Ovary (tissue), 3 donors: ENCODE results near the gene JMJD7.

Experiments used
- EP300 ChIP-seq: sonication (generic); formaldehyde crosslinking; IDR thresholded peaks from one replicate; pipeline ENCODE4 v1.6.1; 2017; ENCODE audit warnings: antibody characterized with exemption
- TF ChIP-seq, protein P1 (sequence below), 3 donors: fragments of 450-650 bp in 2 of 3; fragments of 200-600 bp in 1 of 3; IDR thresholded peaks; one replicate each; pipeline versions ENCODE4 v1.5.1 to v1.8.0; 2016 to 2022; ENCODE audit warnings: antibody characterized with exemption in 3 of 3, mild to moderate bottlenecking in 1 of 3
- donor health status: DM: no; HTN: no; CAD: no.

DNA sequence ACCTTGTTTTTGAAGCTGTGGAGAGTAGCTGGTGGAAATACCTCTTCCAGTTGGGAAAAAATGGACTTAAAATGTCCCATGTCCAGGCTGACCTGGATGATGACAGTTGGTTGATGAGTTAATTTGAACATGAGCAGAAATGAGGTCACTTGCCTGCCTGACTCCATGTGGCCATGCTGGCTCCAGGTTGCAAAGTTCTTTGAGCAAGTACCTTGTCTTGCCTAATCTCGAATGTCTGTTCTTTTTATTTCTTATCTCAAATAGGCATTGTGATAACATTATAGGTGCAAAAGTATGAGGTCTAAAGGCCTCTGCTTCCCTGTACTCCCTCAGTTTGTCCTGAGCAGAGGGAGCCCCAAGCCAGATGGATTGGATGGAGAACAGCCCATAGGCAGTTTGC, 44.6 kb upstream of the JMJD7 start:
- TF ChIP-seq, protein P1, sequence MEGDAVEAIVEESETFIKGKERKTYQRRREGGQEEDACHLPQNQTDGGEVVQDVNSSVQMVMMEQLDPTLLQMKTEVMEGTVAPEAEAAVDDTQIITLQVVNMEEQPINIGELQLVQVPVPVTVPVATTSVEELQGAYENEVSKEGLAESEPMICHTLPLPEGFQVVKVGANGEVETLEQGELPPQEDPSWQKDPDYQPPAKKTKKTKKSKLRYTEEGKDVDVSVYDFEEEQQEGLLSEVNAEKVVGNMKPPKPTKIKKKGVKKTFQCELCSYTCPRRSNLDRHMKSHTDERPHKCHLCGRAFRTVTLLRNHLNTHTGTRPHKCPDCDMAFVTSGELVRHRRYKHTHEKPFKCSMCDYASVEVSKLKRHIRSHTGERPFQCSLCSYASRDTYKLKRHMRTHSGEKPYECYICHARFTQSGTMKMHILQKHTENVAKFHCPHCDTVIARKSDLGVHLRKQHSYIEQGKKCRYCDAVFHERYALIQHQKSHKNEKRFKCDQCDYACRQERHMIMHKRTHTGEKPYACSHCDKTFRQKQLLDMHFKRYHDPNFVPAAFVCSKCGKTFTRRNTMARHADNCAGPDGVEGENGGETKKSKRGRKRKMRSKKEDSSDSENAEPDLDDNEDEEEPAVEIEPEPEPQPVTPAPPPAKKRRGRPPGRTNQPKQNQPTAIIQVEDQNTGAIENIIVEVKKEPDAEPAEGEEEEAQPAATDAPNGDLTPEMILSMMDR (IDR thresholded peaks at IDR 0.05) = no peak
- TF ChIP-seq EP300 = no peak
